Left renal pelvis (tissue), 4 donors: ENCODE measurements around the gene TREM2. TPM values are rescaled to one million over a fixed set of nuclear protein-coding genes. Genes with fewer than 3 reads are reported as not detected.
"Not testable (repeated sequence)": the region's sequence is repeated elsewhere in the genome, so short reads cannot be mapped to it uniquely, and the experiment has no call there.

ENCODE experiments used
- DNase-seq, 4 donors: peaks; one replicate each; pipeline ENCODE4 v3.0.0-alpha.2; 2013; ENCODE audit warnings: low read depth in 4 of 4, low spot score in 3 of 4
- polyA plus RNA-seq, 4 donors: library from polyadenylated mRNA; unstranded; fragments of 120-200 nt; gene quantifications; one replicate each; pipeline ENCODE4 v1.2.1, GENCODE V29; 2013; ENCODE audit not compliant: insufficient read length in 4 of 4

TREM2 gene
- polyA plus RNA-seq, 4 donors, result 0.26 to 1.4 (median 0.42) TPM

DNA sequence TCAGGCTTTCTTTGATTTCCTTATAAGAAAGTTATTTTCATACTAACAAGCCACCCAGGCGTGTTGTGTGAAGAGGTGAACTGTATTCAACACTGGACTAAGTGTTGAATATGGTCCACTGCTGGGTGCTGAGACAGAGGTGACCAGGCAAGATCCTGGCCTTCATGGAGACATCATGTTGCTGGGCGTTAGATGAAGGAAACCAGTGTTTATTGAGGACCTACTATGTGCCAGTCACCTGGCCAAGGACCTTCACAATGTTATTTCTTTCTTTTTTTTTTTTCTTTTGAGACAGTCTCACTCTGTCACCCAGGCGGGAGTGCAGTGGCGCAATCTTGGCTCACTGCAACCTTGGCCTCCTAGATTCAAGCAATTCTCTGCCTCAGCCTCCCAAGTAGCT lies 6.9 kb downstream of the TREM2 start:
- DNase-seq, result no peak

- DNase-seq, result no peak
These were observed 7.6 kb downstream of the TREM2 start for GRCh38 chr6:41155132-41155805.

- DNase-seq, result no peak
These were observed 8.8 kb downstream of the TREM2 start, which contains the start of gene TREML1 for GRCh38 chr6:41153992-41154625. Gene TREML1, minus strand, starts transcription at chr6:41154347. Its CDS starts 59 bp downstream, at chr6:41154288.

DNA sequence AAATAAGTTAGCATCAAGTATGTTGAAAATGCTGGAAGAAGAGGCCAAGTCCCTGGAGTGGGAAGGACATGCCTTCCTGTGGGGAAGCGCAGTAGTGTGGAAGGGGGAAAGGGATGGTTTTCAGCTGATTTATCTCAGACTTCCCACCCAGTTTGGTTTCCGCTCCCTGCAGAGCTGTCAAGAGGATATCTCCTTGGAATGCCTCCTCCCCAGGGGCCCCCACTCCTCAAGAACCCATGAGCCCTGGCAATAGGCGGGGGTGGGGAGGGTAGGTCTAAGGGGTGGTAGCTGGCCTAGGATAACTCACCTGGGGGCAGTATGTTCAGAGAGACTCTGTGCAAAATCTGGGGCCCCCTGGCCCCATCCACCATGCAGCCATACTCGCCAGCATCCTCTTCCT lies 9.5 kb downstream of the TREM2 start:
- DNase-seq, result no peak

- no peak for DNase-seq
These were observed 12.2 kb downstream of the TREM2 start for GRCh38 chr6:41150671-41151070.

DNA sequence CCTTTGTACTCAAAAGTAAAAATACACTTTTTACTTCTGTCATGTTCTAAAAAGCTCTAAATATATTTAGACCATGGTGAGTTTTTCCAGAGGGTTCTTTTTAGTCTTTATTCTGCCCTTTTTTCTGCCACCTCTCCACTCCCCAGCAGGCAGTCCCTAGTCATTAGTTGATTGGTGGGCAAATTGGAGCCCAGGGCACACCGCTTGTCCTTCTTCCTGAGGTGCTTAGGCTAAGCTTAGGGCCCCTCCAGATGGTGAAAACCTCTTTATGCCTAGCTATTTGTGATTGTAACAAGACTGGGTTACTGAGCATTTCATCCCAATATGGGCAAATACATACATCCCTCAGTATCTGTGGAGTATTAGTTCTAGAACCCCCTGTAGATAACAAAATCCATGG lies 15.0 kb downstream of the TREM2 start:
- no peak for DNase-seq

DNA sequence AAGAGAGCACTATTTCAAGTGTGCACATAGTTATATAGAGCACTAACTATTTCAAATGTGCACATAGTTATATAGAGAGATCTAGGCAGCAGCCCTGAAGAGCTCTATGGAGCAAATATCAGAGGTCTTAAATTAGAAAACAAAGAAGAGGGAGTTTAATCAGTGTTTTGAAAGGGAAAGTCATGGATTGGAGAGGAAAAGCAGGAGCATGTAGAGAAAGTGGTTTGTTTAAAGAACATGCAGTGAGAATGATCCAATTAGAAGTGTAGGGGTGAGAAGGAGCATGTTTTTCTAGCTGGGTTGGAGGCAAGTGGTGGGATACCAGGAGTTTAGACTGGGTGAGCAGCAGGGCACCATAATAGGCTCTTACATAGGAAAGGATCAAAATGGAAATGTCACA lies 26.0 kb downstream of the TREM2 start:
- no peak for DNase-seq

DNA sequence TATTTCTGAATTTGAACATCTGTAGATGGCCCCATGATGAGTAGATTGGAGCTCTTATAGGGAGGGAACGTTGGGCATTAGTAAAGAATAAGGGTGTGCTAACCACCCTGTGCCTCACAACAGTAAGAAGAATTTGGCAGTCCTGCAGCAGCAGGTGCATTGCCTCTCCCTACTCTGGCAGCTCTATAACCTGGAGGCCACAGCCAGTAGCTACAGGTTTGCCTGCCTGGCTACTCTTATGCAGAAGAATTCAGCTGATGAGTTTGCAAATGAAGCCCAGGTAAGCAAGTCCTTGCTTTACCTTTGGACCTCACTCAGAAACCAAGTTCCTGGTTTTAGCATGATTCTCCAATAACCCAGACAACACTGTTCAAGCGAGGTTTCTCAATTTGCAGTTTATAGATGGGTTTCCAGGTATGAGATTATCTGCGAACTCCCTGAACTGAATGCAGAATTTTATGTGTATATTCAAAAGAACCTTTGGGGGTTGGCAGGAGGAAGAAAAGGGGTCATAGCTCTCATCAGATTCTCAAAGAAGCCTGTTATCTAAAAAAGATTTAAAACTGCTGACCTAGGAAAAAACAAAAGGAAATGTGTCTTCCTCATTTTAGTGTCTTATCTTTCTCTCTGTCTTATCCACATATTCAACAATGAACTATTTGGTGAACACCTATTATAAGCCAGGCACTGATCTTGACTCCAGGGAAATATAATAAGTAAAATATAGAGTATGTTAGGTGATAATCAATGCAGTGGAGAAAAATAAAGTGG lies 27.7 kb downstream of the TREM2 start:
- no peak for DNase-seq

DNA sequence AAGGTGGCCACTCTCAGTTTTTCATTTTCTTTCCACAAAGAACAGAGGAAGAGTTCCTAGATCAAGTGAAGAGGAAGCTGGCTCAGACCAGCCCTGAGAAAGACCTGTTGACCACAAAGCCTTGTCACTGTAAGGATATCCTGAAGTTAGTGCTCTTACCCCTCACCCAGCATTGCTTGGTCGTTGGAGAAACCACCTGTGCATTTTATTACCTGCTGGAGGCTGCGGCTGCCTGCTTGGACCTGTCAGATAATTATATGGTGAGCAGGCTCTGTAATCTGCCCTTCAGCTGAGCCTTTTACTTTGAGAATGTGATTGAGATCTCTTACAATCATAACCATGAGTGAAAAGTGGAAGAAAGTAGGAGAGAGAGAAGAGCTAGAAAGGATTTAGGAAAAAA lies 30.7 kb downstream of the TREM2 start:
- DNase-seq, result no peak

DNA sequence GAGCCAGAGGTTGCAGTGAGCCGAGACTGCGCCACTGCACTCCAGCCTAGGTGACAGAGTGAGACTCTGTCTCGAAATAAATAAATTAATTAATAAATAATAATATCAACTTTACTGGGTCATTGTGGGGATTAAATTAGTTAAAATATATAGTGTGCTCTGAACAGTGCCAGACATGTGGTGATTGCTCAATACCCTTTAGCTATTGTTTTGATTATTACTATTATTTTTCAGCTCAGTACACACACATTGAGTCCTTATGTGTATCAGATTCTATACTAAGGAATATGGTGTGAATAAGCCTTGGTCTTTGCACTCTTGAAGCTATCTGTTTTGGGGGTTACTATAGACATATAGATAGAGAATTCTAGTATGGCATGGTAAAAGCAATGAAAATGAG lies 37.6 kb downstream of the TREM2 start:
- no peak for DNase-seq

- no peak for DNase-seq
These were observed 40.0 kb downstream of the TREM2 start for GRCh38 chr6:41122918-41123317.

- DNase-seq, result no peak
These were observed 40.5 kb downstream of the TREM2 start for GRCh38 chr6:41122373-41122772.

- DNase-seq, result no peak
These were observed 42.9 kb downstream of the TREM2 start for GRCh38 chr6:41120058-41120457.

GRCh38 chr6:41119508-41119907 lies 43.4 kb downstream of the TREM2 start:
- no peak for DNase-seq

- not testable (repeated sequence) for DNase-seq
These were observed 47.9 kb downstream of the TREM2 start for GRCh38 chr6:41115027-41115426.

GRCh38 chr6:41111017-41111416 lies 51.9 kb downstream of the TREM2 start:
- DNase-seq, result no peak

Other genes starting within 250 kb of the TREM2 start
- 1 to 10 TPM; 1.1 to 8.5 (median 6.1) TPM for gene UNC5CL, start 123.9 kb downstream of the TREM2 start, polyA plus RNA-seq
- gene TSPO2, start 120.6 kb downstream of the TREM2 start, polyA plus RNA-seq, result 1 to 10 TPM in 1 of 4 donors, under 1 TPM in 3; 0.39 to 2.1 (median 0.50) TPM
- gene APOBEC2, start 109.9 kb downstream of the TREM2 start, polyA plus RNA-seq, result under 1 TPM in 3 of 4 donors, not detected in 1; 0.32 to 0.73 (median 0.34) TPM
- 10 to 100 TPM; 26.4 to 68.5 (median 59.1) TPM for gene OARD1, start 90.8 kb downstream of the TREM2 start, polyA plus RNA-seq
- gene NFYA, start 90.1 kb downstream of the TREM2 start, polyA plus RNA-seq, result 10 to 100 TPM; 44.9 to 53.8 (median 50.0) TPM
- 1 to 10 TPM in 2 of 4 donors, under 1 TPM in 2; 0.22 to 1.7 (median 0.70) TPM for gene TREML1, start 8.8 kb downstream of the TREM2 start, polyA plus RNA-seq
- gene TREML2, start 38.0 kb upstream of the TREM2 start, polyA plus RNA-seq, result under 1 TPM in 3 of 4 donors, not detected in 1; 0.12 to 0.41 (median 0.14) TPM
- not detected for gene TREML4, start 65.2 kb upstream of the TREM2 start, polyA plus RNA-seq
- 1 to 10 TPM in 1 of 4 donors, under 1 TPM in 2, not detected in 1; 0.29 to 1.3 (median 0.34) TPM for gene TREM1, start 123.6 kb upstream of the TREM2 start, polyA plus RNA-seq
- not detected for gene NCR2, start 172.5 kb upstream of the TREM2 start, polyA plus RNA-seq